Hepatocyte (in vitro differentiated cells): Measurements from ENCODE around the gene MFAP3.

Source experiments
- EZH2 ChIP-seq: fragments of 200-600 bp; sonication (generic); IDR thresholded peaks from 2 replicates; pipeline ENCODE4 v1.6.1; 2016; ENCODE audit warnings: antibody characterized with exemption, mild to moderate bottlenecking, borderline replicate concordance
- TF ChIP-seq, protein P1 (sequence below): fragments of 200-600 bp; sonication (generic); IDR thresholded peaks from 2 replicates; pipeline ENCODE4 v1.5.1; 2016; ENCODE audit warnings: antibody characterized with exemption, mild to moderate bottlenecking; ENCODE audit not compliant: poor library complexity

DNA sequence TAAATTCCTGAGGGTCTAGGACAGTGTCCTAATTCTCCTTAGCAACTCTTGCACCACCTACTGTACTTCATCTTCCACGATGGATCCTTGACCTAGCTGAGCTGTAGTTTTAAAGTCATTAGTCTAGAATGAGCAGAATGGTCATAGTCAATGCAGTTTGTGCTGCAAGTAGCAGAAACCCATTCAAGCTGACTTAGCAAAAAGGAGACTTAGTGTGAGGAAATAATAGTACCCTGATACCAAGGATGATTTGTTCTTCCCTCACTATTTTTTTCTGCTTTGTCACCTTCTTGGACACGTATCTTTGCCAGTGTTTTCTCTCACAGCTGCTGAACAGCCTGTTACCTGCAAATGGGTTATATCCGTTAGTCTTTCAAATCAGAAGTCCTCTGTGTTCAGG lies 5.3 kb downstream of the MFAP3 start:
- TF ChIP-seq, protein P1, sequence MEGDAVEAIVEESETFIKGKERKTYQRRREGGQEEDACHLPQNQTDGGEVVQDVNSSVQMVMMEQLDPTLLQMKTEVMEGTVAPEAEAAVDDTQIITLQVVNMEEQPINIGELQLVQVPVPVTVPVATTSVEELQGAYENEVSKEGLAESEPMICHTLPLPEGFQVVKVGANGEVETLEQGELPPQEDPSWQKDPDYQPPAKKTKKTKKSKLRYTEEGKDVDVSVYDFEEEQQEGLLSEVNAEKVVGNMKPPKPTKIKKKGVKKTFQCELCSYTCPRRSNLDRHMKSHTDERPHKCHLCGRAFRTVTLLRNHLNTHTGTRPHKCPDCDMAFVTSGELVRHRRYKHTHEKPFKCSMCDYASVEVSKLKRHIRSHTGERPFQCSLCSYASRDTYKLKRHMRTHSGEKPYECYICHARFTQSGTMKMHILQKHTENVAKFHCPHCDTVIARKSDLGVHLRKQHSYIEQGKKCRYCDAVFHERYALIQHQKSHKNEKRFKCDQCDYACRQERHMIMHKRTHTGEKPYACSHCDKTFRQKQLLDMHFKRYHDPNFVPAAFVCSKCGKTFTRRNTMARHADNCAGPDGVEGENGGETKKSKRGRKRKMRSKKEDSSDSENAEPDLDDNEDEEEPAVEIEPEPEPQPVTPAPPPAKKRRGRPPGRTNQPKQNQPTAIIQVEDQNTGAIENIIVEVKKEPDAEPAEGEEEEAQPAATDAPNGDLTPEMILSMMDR = no peak
- no peak for TF ChIP-seq EZH2
